ENCODE results near the gene CCR2. TPM values are rescaled to one million over a fixed set of nuclear protein-coding genes. Genes with fewer than 3 reads are reported as not detected.

The CCR2 gene
- polyA plus RNA-seq, 4 donors, result 0.57 to 2.4 (median 1.3) TPM

DNA sequence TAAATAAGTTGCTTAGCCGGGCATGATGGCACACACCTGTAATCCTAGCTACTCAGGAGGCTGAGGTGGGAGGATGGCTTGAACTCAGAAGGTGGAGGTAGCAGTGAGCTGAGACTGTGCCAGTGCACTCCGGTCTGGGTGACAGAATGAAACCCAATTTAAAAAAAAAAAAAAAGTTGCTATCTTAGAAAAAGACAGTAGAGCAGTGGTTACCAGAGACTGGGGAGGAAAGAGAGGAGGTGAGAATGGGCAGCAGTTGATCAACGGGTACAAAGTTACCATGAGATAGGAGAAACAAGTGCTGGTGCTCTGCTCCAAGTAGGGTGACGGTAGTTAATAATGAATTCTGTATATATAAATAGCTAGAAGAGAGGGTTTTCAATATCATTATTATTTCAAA lies 821 bp upstream of the CCR2 start:
- no peak for DNase-seq (ENCODE audit: low read depth in 4 of 4, low spot score in 3 of 4)

DNA sequence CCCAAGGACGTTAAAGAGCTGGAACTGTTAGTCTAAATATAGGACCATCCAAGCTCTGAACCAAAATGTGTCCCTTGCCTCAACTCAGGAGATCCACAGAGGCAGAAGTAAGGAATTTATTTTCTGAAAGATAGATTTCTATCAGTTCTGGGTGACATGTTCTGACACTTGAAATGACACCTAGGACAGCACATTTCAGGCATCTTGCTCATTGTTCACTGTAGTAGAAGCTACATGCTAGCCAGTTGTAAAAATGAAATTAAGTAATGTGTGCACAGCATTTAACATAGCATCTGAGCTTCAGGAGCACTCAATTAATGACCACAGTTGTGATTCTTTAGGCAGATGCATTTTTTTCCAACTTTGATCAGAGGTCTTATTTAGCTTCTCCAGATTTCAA lies 567 bp downstream of the CCR2 start:
- no peak for DNase-seq (ENCODE audit: low read depth in 4 of 4, low spot score in 3 of 4)

- no peak for DNase-seq (ENCODE audit: low read depth in 4 of 4, low spot score in 3 of 4)
Measured at GRCh38 chr3:46354984-46355383, 1.1 kb downstream of the CCR2 start.

DNA sequence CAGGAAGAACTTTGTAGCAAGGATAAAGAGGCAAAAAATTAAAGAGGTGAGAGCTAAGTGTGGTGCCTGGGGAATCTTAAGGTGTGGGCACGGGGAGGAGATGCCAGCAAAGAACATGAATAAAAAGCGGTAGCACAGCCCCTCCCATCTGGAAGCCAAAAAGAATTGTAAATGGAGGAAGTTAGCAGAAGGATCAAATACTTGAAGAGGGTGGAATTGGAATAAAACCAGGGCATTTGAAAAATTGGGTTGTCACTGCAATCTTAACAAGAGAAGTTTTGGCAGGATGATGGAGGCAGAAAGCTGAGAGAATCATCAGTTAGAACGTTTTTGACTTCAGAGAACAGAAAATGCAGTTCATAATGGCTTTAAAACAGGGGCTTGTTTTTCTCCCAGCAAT lies 2.4 kb downstream of the CCR2 start:
- no peak for DNase-seq (ENCODE audit: low read depth in 4 of 4, low spot score in 3 of 4)

DNA sequence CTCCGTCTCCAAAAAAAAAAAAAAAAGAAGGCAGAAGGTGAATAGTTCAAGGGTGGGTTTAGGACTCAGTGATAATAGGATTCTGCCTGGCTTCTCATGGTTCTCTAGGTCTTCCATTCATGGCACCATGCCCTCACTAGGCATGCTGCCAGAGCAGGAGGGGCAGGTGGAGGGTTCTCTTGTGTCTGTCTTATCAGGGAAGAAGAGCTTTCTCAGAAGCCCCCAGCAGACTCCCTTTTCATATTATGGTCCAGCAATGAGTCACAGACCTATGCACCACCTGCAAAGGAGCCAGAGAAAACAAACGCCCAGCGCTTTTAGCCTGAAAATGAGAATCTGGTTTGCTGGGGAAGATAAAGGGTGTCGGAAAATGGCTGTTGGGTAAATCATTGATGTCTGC lies 3.0 kb downstream of the CCR2 start:
- DNase-seq (ENCODE audit: low read depth in 4 of 4, low spot score in 3 of 4), result no peak

DNA sequence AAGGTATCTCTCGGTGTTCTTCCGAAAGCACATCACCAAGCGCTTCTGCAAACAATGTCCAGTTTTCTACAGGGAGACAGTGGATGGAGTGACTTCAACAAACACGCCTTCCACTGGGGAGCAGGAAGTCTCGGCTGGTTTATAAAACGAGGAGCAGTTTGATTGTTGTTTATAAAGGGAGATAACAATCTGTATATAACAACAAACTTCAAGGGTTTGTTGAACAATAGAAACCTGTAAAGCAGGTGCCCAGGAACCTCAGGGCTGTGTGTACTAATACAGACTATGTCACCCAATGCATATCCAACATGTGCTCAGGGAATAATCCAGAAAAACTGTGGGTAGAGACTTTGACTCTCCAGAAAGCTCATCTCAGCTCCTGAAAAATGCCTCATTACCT lies 4.6 kb downstream of the CCR2 start:
- no peak for DNase-seq (ENCODE audit: low read depth in 4 of 4, low spot score in 3 of 4)

DNA sequence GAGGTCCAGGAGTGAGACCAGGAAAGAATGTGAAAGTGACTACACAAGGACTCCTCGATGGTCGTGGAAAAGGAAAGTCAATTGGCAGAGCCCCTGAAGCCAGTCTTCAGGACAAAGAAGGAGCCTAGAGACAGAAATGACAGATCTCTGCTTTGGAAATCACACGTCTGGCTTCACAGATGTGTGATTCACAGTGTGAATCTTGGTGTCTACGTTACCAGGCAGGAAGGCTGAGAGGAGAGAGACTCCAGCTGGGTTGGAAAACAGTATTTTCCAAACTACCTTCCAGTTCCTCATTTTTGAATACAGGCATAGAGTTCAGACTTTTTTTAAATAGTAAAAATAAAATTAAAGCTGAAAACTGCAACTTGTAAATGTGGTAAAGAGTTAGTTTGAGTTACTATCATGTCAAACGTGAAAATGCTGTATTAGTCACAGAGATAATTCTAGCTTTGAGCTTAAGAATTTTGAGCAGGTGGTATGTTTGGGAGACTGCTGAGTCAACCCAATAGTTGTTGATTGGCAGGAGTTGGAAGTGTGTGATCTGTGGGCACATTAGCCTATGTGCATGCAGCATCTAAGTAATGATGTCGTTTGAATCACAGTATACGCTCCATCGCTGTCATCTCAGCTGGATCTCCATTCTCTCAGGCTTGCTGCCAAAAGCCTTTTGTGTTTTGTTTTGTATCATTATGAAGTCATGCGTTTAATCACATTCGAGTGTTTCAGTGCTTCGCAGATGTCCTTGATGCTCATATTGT lies 6.0 kb downstream of the CCR2 start:
- DNase-seq (ENCODE audit: low read depth in 4 of 4, low spot score in 3 of 4), result no peak

- no peak for DNase-seq (ENCODE audit: low read depth in 4 of 4, low spot score in 3 of 4)
Measured at GRCh38 chr3:46360907-46361306, 7.0 kb downstream of the CCR2 start.

GRCh38 chr3:46361408-46362283 lies 7.7 kb downstream of the CCR2 start:
- no peak for DNase-seq (ENCODE audit: low read depth in 4 of 4, low spot score in 3 of 4)

GRCh38 chr3:46365041-46365440 lies 11.1 kb downstream of the CCR2 start:
- no peak for DNase-seq (ENCODE audit: low read depth in 4 of 4, low spot score in 3 of 4)

DNA sequence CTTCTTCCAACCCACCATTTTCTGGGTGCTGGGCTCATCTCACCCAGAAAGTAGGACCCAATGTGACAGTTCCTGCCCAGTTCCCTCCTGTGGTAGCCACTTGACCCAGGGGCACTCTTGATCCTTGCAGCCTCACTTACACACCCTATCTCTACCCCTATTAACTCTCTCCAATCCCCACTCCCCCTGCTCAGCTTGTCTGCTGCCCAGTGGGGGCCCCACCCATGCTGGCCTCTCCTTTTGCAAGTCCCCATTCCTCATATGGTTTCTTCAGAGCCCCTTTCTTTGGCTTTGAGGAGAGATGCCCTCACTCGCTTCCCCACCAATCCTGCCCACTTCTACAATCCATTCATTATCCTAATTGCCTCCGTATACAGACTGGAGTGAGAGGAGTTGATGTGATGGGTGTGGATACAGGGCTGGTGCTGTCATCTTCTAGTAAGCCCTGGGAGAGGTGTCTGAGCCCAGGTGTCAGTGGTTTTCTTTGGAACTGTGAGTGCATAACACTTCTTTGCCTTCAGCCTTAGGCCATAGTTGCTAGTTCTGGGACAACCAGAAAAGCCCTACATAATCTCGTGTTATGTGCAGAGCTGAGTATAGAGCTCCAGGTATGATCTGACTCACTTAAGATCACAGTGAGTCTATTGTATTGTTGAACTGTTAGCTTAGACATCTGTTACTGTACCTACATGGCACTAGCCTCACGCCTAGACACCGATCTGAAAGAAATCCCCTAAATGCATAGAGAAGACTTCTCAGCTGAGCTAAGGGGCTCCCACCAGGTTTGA lies 12.0 kb downstream of the CCR2 start:
- no peak for DNase-seq (ENCODE audit: low read depth in 4 of 4, low spot score in 3 of 4)

DNA sequence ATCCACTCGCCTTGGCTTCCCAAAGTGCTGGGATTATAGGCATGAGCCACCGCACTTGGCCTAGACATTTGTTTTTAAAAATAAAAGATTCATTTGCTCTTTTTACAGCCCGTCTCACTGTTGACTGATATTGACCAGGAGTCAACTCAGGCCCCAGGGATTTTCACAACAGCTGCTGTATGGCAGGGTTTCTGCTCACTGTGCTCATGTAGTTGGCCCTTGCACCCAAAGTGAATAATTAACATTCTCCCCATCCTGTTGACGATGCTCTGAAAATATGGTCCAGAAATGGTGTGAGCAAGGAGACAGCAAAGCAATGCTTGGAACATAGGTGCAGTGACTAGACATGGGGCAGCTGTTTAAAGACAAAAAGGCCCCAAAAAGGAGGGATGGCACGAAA lies 13.9 kb downstream of the CCR2 start:
- DNase-seq (ENCODE audit: low read depth in 4 of 4, low spot score in 3 of 4), result no peak

- no peak for DNase-seq (ENCODE audit: low read depth in 4 of 4, low spot score in 3 of 4)
Measured at GRCh38 chr3:46368569-46368968, 14.7 kb downstream of the CCR2 start.

DNA sequence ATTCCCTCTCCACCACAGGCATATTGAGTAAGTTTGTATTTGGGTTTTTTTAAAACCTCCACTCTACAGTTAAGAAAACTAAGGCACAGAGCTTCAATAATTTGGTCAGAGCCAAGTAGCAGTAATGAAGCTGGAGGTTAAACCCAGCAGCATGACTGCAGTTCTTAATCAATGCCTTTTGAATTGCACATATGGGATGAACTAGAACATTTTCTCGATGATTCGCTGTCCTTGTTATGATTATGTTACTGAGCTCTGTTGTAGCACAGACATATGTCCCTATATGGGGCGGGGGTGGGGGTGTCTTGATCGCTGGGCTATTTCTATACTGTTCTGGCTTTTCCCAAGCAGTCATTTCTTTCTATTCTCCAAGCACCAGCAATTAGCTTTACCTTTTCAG lies 15.2 kb downstream of the CCR2 start:
- DNase-seq (ENCODE audit: low read depth in 4 of 4, low spot score in 3 of 4), result no peak

DNA sequence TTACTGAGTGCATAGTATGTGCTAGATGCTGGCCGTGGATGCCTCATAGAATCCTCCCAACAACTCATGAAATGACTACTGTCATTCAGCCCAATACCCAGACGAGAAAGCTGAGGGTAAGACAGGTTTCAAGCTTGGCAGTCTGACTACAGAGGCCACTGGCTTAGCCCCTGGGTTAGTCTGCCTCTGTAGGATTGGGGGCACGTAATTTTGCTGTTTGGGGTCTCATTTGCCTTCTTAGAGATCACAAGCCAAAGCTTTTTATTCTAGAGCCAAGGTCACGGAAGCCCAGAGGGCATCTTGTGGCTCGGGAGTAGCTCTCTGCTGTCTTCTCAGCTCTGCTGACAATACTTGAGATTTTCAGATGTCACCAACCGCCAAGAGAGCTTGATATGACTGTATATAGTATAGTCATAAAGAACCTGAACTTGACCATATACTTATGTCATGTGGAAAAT lies 15.8 kb downstream of the CCR2 start:
- DNase-seq (ENCODE audit: low read depth in 4 of 4, low spot score in 3 of 4), result no peak

- no peak for DNase-seq (ENCODE audit: low read depth in 4 of 4, low spot score in 3 of 4)
Measured at GRCh38 chr3:46370839-46371518, 17.1 kb downstream of the CCR2 start, which contains the start of gene CCR5. CCR5 (plus strand) TSS chr3:46370946; CDS start chr3:46372903, 1,957 bp downstream.

DNA sequence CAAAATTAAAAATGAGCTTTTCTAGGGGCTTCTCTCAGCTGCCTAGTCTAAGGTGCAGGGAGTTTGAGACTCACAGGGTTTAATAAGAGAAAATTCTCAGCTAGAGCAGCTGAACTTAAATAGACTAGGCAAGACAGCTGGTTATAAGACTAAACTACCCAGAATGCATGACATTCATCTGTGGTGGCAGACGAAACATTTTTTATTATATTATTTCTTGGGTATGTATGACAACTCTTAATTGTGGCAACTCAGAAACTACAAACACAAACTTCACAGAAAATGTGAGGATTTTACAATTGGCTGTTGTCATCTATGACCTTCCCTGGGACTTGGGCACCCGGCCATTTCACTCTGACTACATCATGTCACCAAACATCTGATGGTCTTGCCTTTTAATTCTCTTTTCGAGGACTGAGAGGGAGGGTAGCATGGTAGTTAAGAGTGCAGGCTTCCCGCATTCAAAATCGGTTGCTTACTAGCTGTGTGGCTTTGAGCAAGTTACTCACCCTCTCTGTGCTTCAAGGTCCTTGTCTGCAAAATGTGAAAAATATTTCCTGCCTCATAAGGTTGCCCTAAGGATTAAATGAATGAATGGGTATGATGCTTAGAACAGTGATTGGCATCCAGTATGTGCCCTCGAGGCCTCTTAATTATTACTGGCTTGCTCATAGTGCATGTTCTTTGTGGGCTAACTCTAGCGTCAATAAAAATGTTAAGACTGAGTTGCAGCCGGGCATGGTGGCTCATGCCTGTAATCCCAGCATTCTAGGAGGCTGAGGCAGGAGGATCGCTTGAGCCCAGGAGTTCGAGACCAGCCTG lies 17.8 kb downstream of the CCR2 start:
- no peak for DNase-seq (ENCODE audit: low read depth in 4 of 4, low spot score in 3 of 4)

- DNase-seq (ENCODE audit: low read depth in 4 of 4, low spot score in 3 of 4), result no peak
Measured at GRCh38 chr3:46372492-46373359, 18.8 kb downstream of the CCR2 start.

DNA sequence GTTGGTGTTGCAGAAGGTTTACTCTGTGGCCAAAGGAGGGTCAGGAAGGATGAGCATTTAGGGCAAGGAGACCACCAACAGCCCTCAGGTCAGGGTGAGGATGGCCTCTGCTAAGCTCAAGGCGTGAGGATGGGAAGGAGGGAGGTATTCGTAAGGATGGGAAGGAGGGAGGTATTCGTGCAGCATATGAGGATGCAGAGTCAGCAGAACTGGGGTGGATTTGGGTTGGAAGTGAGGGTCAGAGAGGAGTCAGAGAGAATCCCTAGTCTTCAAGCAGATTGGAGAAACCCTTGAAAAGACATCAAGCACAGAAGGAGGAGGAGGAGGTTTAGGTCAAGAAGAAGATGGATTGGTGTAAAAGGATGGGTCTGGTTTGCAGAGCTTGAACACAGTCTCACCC lies 20.8 kb downstream of the CCR2 start:
- DNase-seq (ENCODE audit: low read depth in 4 of 4, low spot score in 3 of 4), result no peak

Measured in left renal pelvis (tissue), 4 donors.